Bronchial epithelial cell (primary cell): Measurements from ENCODE around the gene RAPGEF3. TPM values are rescaled to one million over a fixed set of nuclear protein-coding genes. Genes with fewer than 3 reads are reported as not detected.

Source experiments
- DNase-seq: peaks from one replicate; pipeline ENCODE4 v3.0.0-alpha.2; 2010; ENCODE audit warnings: low read depth
- FAIRE-seq: peaks from 2 replicates; lab custom pipeline; 2011; peaks lifted over from hg19 to GRCh38; lab: Jason Lieb, UNC
- H3K27me3 ChIP-seq: 2 replicates; pipeline ENCODE4 v1.5.1; 2011; ENCODE audit warnings: low read length; ENCODE audit not compliant: control insufficient read depth, insufficient read depth
- H3K36me3 ChIP-seq: 2 replicates; pipeline ENCODE4 v1.5.1; 2011; ENCODE audit warnings: low read length; ENCODE audit not compliant: control insufficient read depth, insufficient read depth
- H3K4me3 ChIP-seq: 2 replicates; pipeline ENCODE4 v1.5.1; 2011; ENCODE audit warnings: mild to moderate bottlenecking, low read depth, low read length, control low read depth
- CTCF ChIP-seq: IDR thresholded peaks from 2 replicates; pipeline ENCODE4 v1.5.1; 2011; ENCODE audit warnings: mild to moderate bottlenecking, moderate library complexity, low read length, control low read depth, inconsistent platforms; ENCODE audit not compliant: insufficient read depth, severe bottlenecking
- total RNA-seq: library from RNA; depleted of rRNA; stranded (reverse); fragments of >200 nt; gene quantifications from 2 replicates; pipeline ENCODE4 v1.2.1, GENCODE V29; 2014

The RAPGEF3 gene
- total RNA-seq, 1 donor from 2014 or later: 3.9 TPM

GRCh38 chr12:47789712-47790489 lies 31.2 kb upstream of the RAPGEF3 start:
- H3K27me3 ChIP-seq: no peaks in the 10 kb centered on the region
- peaks cover 64% of the 10 kb centered on the region for H3K36me3 ChIP-seq
- no peak overlapping the region for H3K4me3 ChIP-seq
- DNase-seq: no peak
- FAIRE-seq: no peak
- TF ChIP-seq CTCF: no peak

- Histone ChIP-seq H3K4me3 (no peak overlapping the region), H3K36me3 (peaks cover 60% of the 10 kb centered on the region), H3K27me3 (no peaks in the 10 kb centered on the region)
- no peak for FAIRE-seq
- TF ChIP-seq CTCF: no peak
- no peak for DNase-seq
These were observed 30.5 kb upstream of the RAPGEF3 start for GRCh38 chr12:47789141-47789540.

GRCh38 chr12:47787596-47788319 lies 29.1 kb upstream of the RAPGEF3 start:
- no peak for TF ChIP-seq CTCF
- Histone ChIP-seq H3K36me3 (peaks cover 57% of the 10 kb centered on the region), H3K4me3 (no peak overlapping the region), H3K27me3 (no peaks in the 10 kb centered on the region)
- DNase-seq (no peak), FAIRE-seq (peak; percentile 62)

- DNase-seq (no peak), FAIRE-seq (no peak)
- H3K36me3 ChIP-seq: peaks cover 53% of the 10 kb centered on the region
- H3K4me3 ChIP-seq: no peak overlapping the region
- TF ChIP-seq CTCF: no peak
- no peaks in the 10 kb centered on the region for H3K27me3 ChIP-seq
These were observed 28.1 kb upstream of the RAPGEF3 start for GRCh38 chr12:47786662-47787280.

GRCh38 chr12:47785887-47786661 lies 27.4 kb upstream of the RAPGEF3 start:
- no peak for FAIRE-seq
- Histone ChIP-seq H3K27me3 (no peaks in the 10 kb centered on the region), H3K4me3 (no peak overlapping the region), H3K36me3 (peaks cover 50% of the 10 kb centered on the region)
- DNase-seq: no peak
- TF ChIP-seq CTCF: no peak
